ENCODE measurements around the gene MKRN3.
A peak's percentile ranks its signal among the peaks of the same experiment; 100 is the strongest.

MKRN3 gene

DNA sequence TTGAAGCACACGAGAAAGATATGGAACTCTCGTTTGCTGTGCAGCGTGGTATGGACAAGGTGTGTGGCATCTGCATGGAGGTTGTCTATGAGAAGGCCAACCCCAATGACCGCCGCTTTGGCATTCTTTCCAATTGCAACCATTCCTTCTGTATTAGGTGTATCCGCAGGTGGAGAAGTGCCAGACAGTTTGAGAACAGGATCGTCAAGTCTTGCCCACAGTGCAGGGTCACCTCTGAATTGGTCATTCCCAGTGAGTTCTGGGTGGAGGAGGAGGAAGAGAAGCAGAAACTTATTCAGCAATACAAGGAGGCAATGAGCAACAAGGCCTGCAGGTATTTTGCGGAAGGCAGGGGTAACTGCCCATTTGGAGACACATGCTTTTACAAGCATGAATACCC is 1.2 kb downstream of the MKRN3 start:
- H3K4me3 ChIP-seq (ENCODE audit: low read depth, low read length), result peak overlapping the region; percentile 100
- DNase-seq (ENCODE audit: low read depth), result peak; percentile 66
- no peak for TF ChIP-seq CTCF (IDR thresholded peaks at IDR 0.05; ENCODE audit: control insufficient read depth, extremely low read depth, insufficient read depth)

- H3K4me3 ChIP-seq (ENCODE audit: low read depth, low read length), result no peak overlapping the region
- DNase-seq (ENCODE audit: low read depth), result no peak
- TF ChIP-seq CTCF (IDR thresholded peaks at IDR 0.05; ENCODE audit: control insufficient read depth, extremely low read depth, insufficient read depth), result no peak
These were observed 2.4 kb downstream of the MKRN3 start for GRCh38 chr15:23567921-23568320.

GRCh38 chr15:23569151-23569925 is 3.9 kb downstream of the MKRN3 start:
- DNase-seq (ENCODE audit: low read depth), result no peak
- H3K4me3 ChIP-seq (ENCODE audit: low read depth, low read length), result no peak overlapping the region
- no peak for TF ChIP-seq CTCF (IDR thresholded peaks at IDR 0.05; ENCODE audit: control insufficient read depth, extremely low read depth, insufficient read depth)

- no peak for TF ChIP-seq CTCF (IDR thresholded peaks at IDR 0.05; ENCODE audit: control insufficient read depth, extremely low read depth, insufficient read depth)
- no peak for DNase-seq (ENCODE audit: low read depth)
- no peak overlapping the region for H3K4me3 ChIP-seq (ENCODE audit: low read depth, low read length)
These were observed 5.0 kb downstream of the MKRN3 start for GRCh38 chr15:23570486-23570885.

- H3K4me3 ChIP-seq (ENCODE audit: low read depth, low read length), result no peak overlapping the region
- no peak for TF ChIP-seq CTCF (IDR thresholded peaks at IDR 0.05; ENCODE audit: control insufficient read depth, extremely low read depth, insufficient read depth)
- no peak for DNase-seq (ENCODE audit: low read depth)
These were observed 7.4 kb downstream of the MKRN3 start for GRCh38 chr15:23572844-23573243.

DNA sequence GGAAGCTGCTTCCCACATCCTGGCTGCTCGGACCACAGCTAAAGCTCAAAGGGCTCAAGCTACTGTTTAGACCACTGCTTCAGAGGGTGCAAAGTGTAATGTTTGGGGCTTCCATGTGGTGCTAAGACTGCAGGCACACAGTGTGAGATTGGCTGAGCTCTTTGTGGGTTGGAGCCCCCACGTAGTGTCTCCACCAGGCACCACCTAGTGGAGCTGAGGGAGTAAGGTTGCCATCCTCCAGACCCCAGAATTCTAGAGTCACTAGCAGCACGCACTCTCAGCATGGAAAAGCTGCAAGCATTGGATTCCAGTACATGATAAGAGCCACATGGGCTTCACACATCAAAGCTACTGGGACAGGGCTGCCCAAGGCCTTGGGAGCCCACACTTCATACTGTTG is 9.3 kb downstream of the MKRN3 start:
- no peak for DNase-seq (ENCODE audit: low read depth)
- H3K4me3 ChIP-seq (ENCODE audit: low read depth, low read length), result no peak overlapping the region
- TF ChIP-seq CTCF (IDR thresholded peaks at IDR 0.05; ENCODE audit: control insufficient read depth, extremely low read depth, insufficient read depth), result no peak

DNA sequence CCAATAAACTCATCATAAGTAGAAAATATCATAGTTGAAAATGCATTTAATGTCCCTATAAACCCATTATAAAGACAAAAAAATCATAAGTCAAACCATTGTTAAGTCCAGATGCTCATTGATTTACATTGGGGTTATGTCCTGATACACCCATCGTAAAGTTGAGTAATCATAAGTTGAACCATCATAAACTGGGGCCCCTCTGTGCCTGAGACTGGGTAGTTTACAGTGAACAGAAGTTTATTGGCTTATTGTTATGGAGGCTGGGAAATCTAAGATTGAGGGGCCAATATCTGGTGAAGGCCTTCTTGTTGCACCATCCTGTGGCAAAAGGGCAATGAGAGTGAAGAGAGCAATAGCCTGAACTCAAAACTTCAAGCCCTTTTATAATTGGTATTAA is 10.6 kb downstream of the MKRN3 start:
- DNase-seq (ENCODE audit: low read depth), result no peak
- no peak for TF ChIP-seq CTCF (IDR thresholded peaks at IDR 0.05; ENCODE audit: control insufficient read depth, extremely low read depth, insufficient read depth)
- no peak overlapping the region for H3K4me3 ChIP-seq (ENCODE audit: low read depth, low read length)
